ENCODE measurements around the gene GTPBP4. TPM values are rescaled to one million over a fixed set of nuclear protein-coding genes. Genes with fewer than 3 reads are reported as not detected.

GTPBP4 gene
- total and polyA plus RNA-seq, 2 of the 8 experiments (the other 6 are each of a cell fraction or from before 2014, with no cell fraction given): 16.9 to 98.1 TPM

DNA sequence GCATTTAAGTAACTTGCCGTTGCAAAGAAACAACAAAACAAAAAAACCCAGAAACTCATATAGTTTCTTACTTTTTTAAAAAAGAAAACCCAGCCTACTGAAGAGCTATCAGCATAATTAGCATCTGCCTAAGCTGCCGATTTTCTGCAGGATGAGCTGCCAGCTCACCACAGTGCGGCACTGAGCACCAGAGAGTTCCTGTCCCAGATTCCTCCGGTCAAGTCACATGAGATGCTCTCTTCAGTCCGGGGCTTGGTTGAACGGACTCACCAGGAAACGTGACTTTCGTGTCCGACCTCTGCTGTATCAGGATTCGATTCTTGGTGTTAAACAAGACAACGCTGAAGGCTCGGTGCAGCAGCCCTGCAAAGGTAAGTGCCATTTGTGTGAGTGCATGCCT, 34.2 kb downstream of the GTPBP4 start:
- TF ChIP-seq JUN (IDR thresholded peaks at IDR 0.05; ENCODE audit: low read depth, low read length) (no peak), SP1 (IDR thresholded peaks at IDR 0.05; ENCODE audit: low read depth, low read length) (no peak), PHF8 (conservative IDR thresholded peaks at IDR 0.05; ENCODE audit: low read depth, low read length) (no peak)
- no peak overlapping the region for H4K8ac ChIP-seq (ENCODE audit: extremely low read depth, insufficient read depth, low read length)
- H4K5ac ChIP-seq (ENCODE audit: insufficient read length, low read depth, low read length): no peak overlapping the region
- H3K23me2 ChIP-seq (ENCODE audit: low read depth, low read length): no peaks in the 10 kb centered on the region
- no peak overlapping the region for H2AK5ac ChIP-seq (ENCODE audit: low read depth, low read length)
- ChIA-PET CTCF (ENCODE audit: partially characterized antibody) (interaction anchor here (0.9 kb wide), 1 partner anchor 105 kb away, joined by 3 read pairs; no protein-coding TSS in a partner anchor), POLR2A (ENCODE audit: partially characterized antibody) (interaction anchor here (0.8 to 1.8 kb wide), 4 partner anchors 15 to 27 kb away, joined by 4 to 6 read pairs (median 5); no protein-coding TSS in a partner anchor)
- H3K79me2 ChIP-seq (ENCODE audit: control insufficient read depth in 1 of 2, insufficient read depth in 2 of 2, low read length in 2 of 2): no peaks in the 10 kb centered on the region
- H3K14ac ChIP-seq (ENCODE audit: insufficient read length): no peak overlapping the region
- H3K27ac ChIP-seq (ENCODE audit: low read depth, low read length): no peak overlapping the region
- H4K20me1 ChIP-seq (replicated peaks in 1 of 2; ENCODE audit: control insufficient read depth in 1 of 2, insufficient read depth in 2 of 2, low read length in 2 of 2): peaks cover 0 to 5% of the 10 kb centered on the region in 2 experiments
- no peak for FAIRE-seq
- no peaks in the 10 kb centered on the region; a peak in 1 of 7 replicates for H3K4me1 ChIP-seq (replicated peaks in 1 of 4; ENCODE audit: control insufficient read depth in 3 of 4, insufficient read depth in 4 of 4, low read length in 3 of 4)
- H3K4me3 ChIP-seq (ENCODE audit: extremely low read depth in 1 of 4, insufficient read depth in 2 of 4, low read depth in 3 of 4, low read length in 4 of 4): no peak overlapping the region
- H3K27me3 ChIP-seq (replicated peaks in 1 of 4; ENCODE audit: control insufficient read depth in 3 of 4, extremely low read depth in 1 of 4, insufficient read depth in 3 of 4, low read length in 3 of 4): no peaks in the 10 kb centered on the region
- peak overlapping the region; percentile 40; the same call in 1 of the 2 replicates for H2BK5ac ChIP-seq (ENCODE audit: low read depth, low read length)
- no peak overlapping the region for H2BK120ac ChIP-seq (replicated peaks; ENCODE audit: low read depth, low read length)
- 91% methylated on average over 12 of the region's 12 CpGs; no CpG with 5 or more reads in 1 of the 2 experiments for WGBS, 2 experiments (ENCODE audit: extremely low coverage in 1 of 2, insufficient coverage in 1 of 2, insufficient read length in 1 of 2, insufficient replicate concordance in 2 of 2, low coverage in 1 of 2, low lambda C conversion rate in 2 of 2, missing lambda C conversion rate in 1 of 2)
- H4K91ac ChIP-seq (replicated peaks; ENCODE audit: insufficient read length, low read length): no peak overlapping the region
- 0 out of 7 replicates have a peak overlapping the region, but pooled peaks of 1 of the 4 experiments have one; percentile 14 for H3K9ac ChIP-seq (replicated peaks in 1 of 4; ENCODE audit: extremely low read depth in 1 of 4, low read depth in 3 of 4, low read length in 3 of 4)
- H3K4ac ChIP-seq (replicated peaks; ENCODE audit: insufficient read length, low read depth, low read length): no peak overlapping the region
- no peaks in the 10 kb centered on the region for H3K79me1 ChIP-seq (ENCODE audit: low read depth, low read length)
- H2AFZ ChIP-seq (ENCODE audit: low read length): no peak overlapping the region
- H2BK20ac ChIP-seq (ENCODE audit: low read length): no peak overlapping the region
- H2BK15ac ChIP-seq (ENCODE audit: low read length): no peak overlapping the region
- H2BK12ac ChIP-seq (ENCODE audit: low read depth, low read length): no peak overlapping the region
- no peak overlapping the region for H3K23ac ChIP-seq (ENCODE audit: insufficient read length)
- H3K18ac ChIP-seq (ENCODE audit: extremely low read depth, low read length): no peak overlapping the region
- peaks cover 5 to 21% (median 15%) of the 10 kb centered on the region in 4 experiments; a peak in 7 of 8 replicates for H3K36me3 ChIP-seq (ENCODE audit: control insufficient read depth in 2 of 4, insufficient read depth in 4 of 4, low read length in 3 of 4)
- no peaks in the 10 kb centered on the region for H3K9me3 ChIP-seq (ENCODE audit: insufficient read depth in 2 of 2, low read depth in 1 of 2, low read length in 1 of 2)
- no peak for DNase-seq (ENCODE audit: low read depth in 1 of 2, low spot score in 2 of 2)
- H3K4me2 ChIP-seq (ENCODE audit: insufficient read depth in 1 of 2, low read depth in 2 of 2, low read length in 2 of 2): no peak overlapping the region
- H3K56ac ChIP-seq (replicated peaks; ENCODE audit: insufficient read length, low read depth, low read length): no peak overlapping the region

All from H1 (cell line).